CD4-positive, alpha-beta T cell (primary cell): ENCODE measurements around the gene PCDH9. TPM values are rescaled to one million over a fixed set of nuclear protein-coding genes. Genes with fewer than 3 reads are reported as not detected.

Experiments
- ATAC-seq: fragments of 200-7000 bp; cut with Tn5 transposase; one replicate; pipeline ENCODE4 v1.10.0; 2022; ENCODE audit warnings: mild to moderate bottlenecking; ENCODE audit not compliant: poor library complexity
- CTCF ChIA-PET: fragments of 350-600 bp; sonication (Branson Sonifier 250); formaldehyde crosslinking; loops from one replicate; lab custom pipeline; 2021; ENCODE audit warnings: antibody characterized with exemption, inconsistent platforms; lab: Charles Lee
- POLR2A ChIA-PET: fragments of 350-600 bp; sonication (Branson Sonifier 250); formaldehyde crosslinking; loops from one replicate; lab custom pipeline; 2021; ENCODE audit warnings: antibody characterized with exemption, inconsistent platforms; lab: Charles Lee
- DNase-seq, 14 experiments: peaks; one replicate each; pipeline ENCODE4 v3.0.0-alpha.2; 2013 to 2020; ENCODE audit warnings: mixed read lengths in 2 of 14
- H3K27ac ChIP-seq, 2 donors: one replicate each; pipeline versions ENCODE4 v1.5.1 to v1.7.0; 2013; ENCODE audit warnings: low read length in 2 of 2, low read depth in 1 of 2, mild to moderate bottlenecking in 1 of 2
- H3K27me3 ChIP-seq, 2 experiments: 1 replicate in 1 of 2; 2 replicates in 1 of 2; pipeline versions ENCODE4 v1.6.1 to v1.7.0; 2013; ENCODE audit warnings: low read length in 2 of 2, control low read depth in 1 of 2, mild to moderate bottlenecking in 1 of 2, moderate library complexity in 1 of 2; ENCODE audit not compliant: insufficient read depth in 2 of 2, control insufficient read depth in 1 of 2
- H3K36me3 ChIP-seq: one replicate; pipeline ENCODE4 v1.6.1; 2013; ENCODE audit warnings: low read length, control low read depth; ENCODE audit not compliant: insufficient read depth
- H3K4me1 ChIP-seq: one replicate; pipeline ENCODE4 v1.6.1; 2013; ENCODE audit warnings: low read length, control low read depth; ENCODE audit not compliant: insufficient read depth
- H3K4me3 ChIP-seq: one replicate; pipeline ENCODE4 v1.5.1; 2013; ENCODE audit warnings: mild to moderate bottlenecking, low read length, moderate library complexity
- H3K9me3 ChIP-seq, 2 experiments: 1 replicate in 1 of 2; 2 replicates in 1 of 2; pipeline versions ENCODE4 v1.6.1 to v1.7.0; 2013; ENCODE audit warnings: low read length in 2 of 2, mild to moderate bottlenecking in 2 of 2, control low read depth in 1 of 2, moderate library complexity in 1 of 2; ENCODE audit not compliant: control insufficient read depth in 1 of 2, insufficient read depth in 1 of 2
- H3K27ac Mint-ChIP-seq: one replicate; pipeline ENCODE4 v1.8.0; 2020; ENCODE audit warnings: mixed read lengths
- H3K27me3 Mint-ChIP-seq: one replicate; pipeline ENCODE4 v1.8.0; 2021; ENCODE audit warnings: mixed read lengths
- H3K36me3 Mint-ChIP-seq: one replicate; pipeline ENCODE4 v1.8.0; 2021; ENCODE audit warnings: low read depth, mixed read lengths
- H3K4me1 Mint-ChIP-seq: one replicate; pipeline ENCODE4 v1.8.0; 2021; ENCODE audit warnings: low read depth, mixed read lengths
- H3K4me3 Mint-ChIP-seq: one replicate; pipeline ENCODE4 v1.8.0; 2020; ENCODE audit warnings: mild to moderate bottlenecking, mixed read lengths
- H3K9me3 Mint-ChIP-seq: one replicate; pipeline ENCODE4 v1.8.0; 2020; ENCODE audit warnings: mixed read lengths
- intact Hi-C, 2 experiments: fragments of 100-400 bp; cut with DNase I in 1 of 2; cut with micrococcal nuclease in 1 of 2; formaldehyde crosslinking; loops; one replicate each; pipeline versions ENCODE4 v1.15.1 to v1.9.0; 2023 to 2025; cut with DNase I, micrococcal nuclease
- total RNA-seq, 174 experiments: library from RNA in 2 of 174; stranded (reverse) in 2 of 174; gene quantifications; one replicate each; pipeline ENCODE4 v1.2.3 and lab custom pipeline; 2021 to 2026
- TF ChIP-seq, protein P1 (sequence below): fragments of 200-600 bp; IDR thresholded peaks from one replicate; pipeline ENCODE4 v1.8.0; 2022; ENCODE audit warnings: antibody characterized with exemption, mild to moderate bottlenecking

PCDH9 gene
- total RNA-seq, 2 experiments from 2014 or later: 0.08 to 0.19 TPM

- no peaks in the 10 kb centered on the region for H3K27me3 ChIP-seq
- intact Hi-C loops: no loop called here
- ChIA-PET CTCF (no interaction called here), POLR2A (no interaction called here)
- Mint-ChIP-seq H3K27ac (no peak overlapping the region), H3K9me3 (peaks cover 6% of the 10 kb centered on the region), H3K27me3 (no peaks in the 10 kb centered on the region), H3K4me3 (no peak overlapping the region), H3K36me3 (no peaks in the 10 kb centered on the region), H3K4me1 (no peaks in the 10 kb centered on the region)
- H3K4me1 ChIP-seq: no peaks in the 10 kb centered on the region
- DNase-seq: no peak
- no peak for ATAC-seq
- no peak overlapping the region for H3K4me3 ChIP-seq
- TF ChIP-seq, protein P1, sequence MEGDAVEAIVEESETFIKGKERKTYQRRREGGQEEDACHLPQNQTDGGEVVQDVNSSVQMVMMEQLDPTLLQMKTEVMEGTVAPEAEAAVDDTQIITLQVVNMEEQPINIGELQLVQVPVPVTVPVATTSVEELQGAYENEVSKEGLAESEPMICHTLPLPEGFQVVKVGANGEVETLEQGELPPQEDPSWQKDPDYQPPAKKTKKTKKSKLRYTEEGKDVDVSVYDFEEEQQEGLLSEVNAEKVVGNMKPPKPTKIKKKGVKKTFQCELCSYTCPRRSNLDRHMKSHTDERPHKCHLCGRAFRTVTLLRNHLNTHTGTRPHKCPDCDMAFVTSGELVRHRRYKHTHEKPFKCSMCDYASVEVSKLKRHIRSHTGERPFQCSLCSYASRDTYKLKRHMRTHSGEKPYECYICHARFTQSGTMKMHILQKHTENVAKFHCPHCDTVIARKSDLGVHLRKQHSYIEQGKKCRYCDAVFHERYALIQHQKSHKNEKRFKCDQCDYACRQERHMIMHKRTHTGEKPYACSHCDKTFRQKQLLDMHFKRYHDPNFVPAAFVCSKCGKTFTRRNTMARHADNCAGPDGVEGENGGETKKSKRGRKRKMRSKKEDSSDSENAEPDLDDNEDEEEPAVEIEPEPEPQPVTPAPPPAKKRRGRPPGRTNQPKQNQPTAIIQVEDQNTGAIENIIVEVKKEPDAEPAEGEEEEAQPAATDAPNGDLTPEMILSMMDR: no peak
- H3K9me3 ChIP-seq: peaks cover 0 to 4% of the 10 kb centered on the region in 2 experiments
- no peak overlapping the region for H3K27ac ChIP-seq
- H3K36me3 ChIP-seq: no peaks in the 10 kb centered on the region
Measured at GRCh38 chr13:66440938-66441337, 789.2 kb downstream of the PCDH9 start.

DNA sequence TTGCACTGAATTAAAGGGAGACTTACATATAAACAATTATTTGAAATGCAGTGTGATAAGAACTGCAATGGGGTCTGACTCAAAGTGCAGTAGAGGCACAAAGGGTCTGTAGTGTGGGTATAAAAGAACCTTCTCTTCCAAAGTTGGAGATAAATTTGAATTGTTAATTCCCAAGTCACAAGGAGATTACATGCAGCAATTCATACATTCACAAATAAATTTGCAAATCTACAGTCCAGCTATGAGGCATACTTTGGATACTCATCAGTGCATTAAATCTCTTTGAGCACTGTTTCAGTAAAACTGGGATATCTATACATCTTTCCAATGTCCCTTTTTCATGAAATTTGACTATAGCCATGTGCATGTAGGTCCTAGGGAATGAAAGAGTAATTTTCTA is 799.4 kb downstream of the PCDH9 start:
- Mint-ChIP-seq H3K9me3 (peaks cover 2% of the 10 kb centered on the region), H3K27me3 (no peaks in the 10 kb centered on the region), H3K4me1 (no peaks in the 10 kb centered on the region), H3K4me3 (no peak overlapping the region), H3K27ac (no peak overlapping the region), H3K36me3 (no peaks in the 10 kb centered on the region)
- DNase-seq: no peak
- H3K4me1 ChIP-seq: no peaks in the 10 kb centered on the region
- no peaks in the 10 kb centered on the region for H3K9me3 ChIP-seq
- no peaks in the 10 kb centered on the region for H3K36me3 ChIP-seq
- H3K4me3 ChIP-seq: no peak overlapping the region
- intact Hi-C loops: no loop called here
- POLR2A ChIA-PET: no interaction called here
- CTCF ChIA-PET: no interaction called here
- TF ChIP-seq, protein P1: no peak
- H3K27ac ChIP-seq: no peak overlapping the region
- H3K27me3 ChIP-seq: no peaks in the 10 kb centered on the region
- ATAC-seq: no peak

DNA sequence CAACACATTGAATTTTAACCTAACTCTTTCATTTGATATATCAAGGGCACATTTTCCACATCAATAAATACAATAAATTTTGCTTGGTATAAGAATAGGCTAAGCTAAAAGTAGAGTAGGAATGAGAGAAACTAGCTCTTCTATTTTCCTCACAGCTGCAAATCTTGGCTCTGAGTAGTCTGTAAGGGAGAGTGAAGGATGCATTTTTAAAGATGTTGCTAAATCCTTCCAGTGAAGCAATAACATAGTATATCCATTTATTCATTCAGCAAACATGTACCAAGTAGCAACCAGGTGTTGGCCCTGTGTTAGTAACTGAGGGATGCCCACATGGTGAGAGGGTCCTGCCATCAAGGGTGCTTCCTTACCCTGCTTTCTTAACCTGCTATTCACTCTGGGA is 799.9 kb downstream of the PCDH9 start:
- H3K4me1 Mint-ChIP-seq: no peaks in the 10 kb centered on the region
- no peaks in the 10 kb centered on the region for H3K4me1 ChIP-seq
- H3K27me3 Mint-ChIP-seq: no peaks in the 10 kb centered on the region
- POLR2A ChIA-PET: no interaction called here
- intact Hi-C loops: no loop called here
- no peak overlapping the region for H3K27ac ChIP-seq
- no peaks in the 10 kb centered on the region for H3K9me3 ChIP-seq
- no peaks in the 10 kb centered on the region for H3K36me3 Mint-ChIP-seq
- no peak overlapping the region for H3K27ac Mint-ChIP-seq
- no peaks in the 10 kb centered on the region for H3K36me3 ChIP-seq
- no peaks in the 10 kb centered on the region for H3K27me3 ChIP-seq
- ATAC-seq (no peak), DNase-seq (no peak)
- H3K4me3 ChIP-seq: no peak overlapping the region
- H3K4me3 Mint-ChIP-seq: no peak overlapping the region
- peaks cover 2% of the 10 kb centered on the region for H3K9me3 Mint-ChIP-seq
- TF ChIP-seq, protein P1: no peak
- CTCF ChIA-PET: no interaction called here
